NCI-H524 (cell line): ENCODE data around the gene SEMA3D.
A peak's percentile ranks its signal among the peaks of the same experiment; 100 is the strongest.

Source experiments
- DNase-seq, 2 experiments: peaks; one replicate each; lab custom pipeline; 2025; lab: John Stamatoyannopoulos, UW

The SEMA3D gene

DNA sequence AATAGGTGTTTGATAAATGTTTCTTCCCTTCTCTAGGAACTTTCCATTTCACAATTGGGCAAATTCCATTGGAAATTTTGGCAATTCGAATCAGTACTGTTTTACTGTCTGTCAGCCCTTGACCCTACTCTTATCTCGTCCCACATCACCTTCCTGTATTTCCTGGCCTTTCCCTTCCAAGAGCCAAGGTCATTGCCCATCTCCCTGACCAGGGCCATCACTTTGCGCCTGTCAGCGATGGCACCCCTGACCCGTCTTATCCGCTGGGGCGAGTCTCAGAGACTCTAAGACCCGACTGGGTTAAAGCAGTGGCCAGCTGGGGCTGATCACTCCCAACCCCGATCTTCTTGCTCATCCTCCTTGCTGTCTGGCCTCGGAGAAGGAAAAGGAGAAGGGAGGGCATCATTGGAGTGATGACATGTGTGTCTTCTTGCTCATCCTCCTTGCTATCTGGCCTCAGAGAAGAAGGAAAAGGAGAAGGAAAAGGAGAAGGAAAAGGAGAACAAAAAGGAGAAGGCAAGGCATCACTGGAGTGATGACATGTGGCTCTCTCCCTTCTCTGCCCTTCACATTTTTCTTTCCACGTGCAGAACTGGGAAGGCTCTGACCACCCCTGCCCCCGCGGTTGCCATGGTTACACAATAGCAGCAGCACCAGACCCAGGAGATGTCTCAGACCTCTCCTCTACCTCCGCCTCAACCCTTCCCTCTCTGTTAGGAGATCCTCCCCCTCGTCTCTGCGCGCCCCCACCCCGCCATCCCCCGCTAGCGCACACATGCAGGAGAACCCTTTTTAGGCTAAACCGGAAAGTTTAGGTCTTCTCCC lies 2.0 kb downstream of the SEMA3D start:
- DNase-seq: peak; percentile 63

DNA sequence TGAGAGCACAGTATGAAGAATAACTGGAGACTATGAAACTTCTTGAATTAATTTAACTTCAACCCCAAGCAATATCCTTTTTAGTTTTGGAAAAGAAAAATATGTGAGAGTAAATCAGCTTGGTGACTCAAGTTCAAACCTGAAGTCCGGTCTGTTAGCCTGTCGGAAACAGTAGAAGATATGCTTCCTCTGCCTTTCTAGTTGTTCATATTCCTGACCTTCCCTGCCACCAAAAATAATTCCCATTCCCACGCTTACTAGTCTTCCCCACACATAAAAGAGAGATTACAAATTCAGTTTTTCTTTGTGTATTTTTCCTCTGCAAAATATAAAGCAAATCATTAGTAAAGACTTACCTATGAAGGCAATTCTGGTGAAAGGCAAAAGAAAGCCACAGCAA lies 3.6 kb downstream of the SEMA3D start:
- no peak for DNase-seq

DNA sequence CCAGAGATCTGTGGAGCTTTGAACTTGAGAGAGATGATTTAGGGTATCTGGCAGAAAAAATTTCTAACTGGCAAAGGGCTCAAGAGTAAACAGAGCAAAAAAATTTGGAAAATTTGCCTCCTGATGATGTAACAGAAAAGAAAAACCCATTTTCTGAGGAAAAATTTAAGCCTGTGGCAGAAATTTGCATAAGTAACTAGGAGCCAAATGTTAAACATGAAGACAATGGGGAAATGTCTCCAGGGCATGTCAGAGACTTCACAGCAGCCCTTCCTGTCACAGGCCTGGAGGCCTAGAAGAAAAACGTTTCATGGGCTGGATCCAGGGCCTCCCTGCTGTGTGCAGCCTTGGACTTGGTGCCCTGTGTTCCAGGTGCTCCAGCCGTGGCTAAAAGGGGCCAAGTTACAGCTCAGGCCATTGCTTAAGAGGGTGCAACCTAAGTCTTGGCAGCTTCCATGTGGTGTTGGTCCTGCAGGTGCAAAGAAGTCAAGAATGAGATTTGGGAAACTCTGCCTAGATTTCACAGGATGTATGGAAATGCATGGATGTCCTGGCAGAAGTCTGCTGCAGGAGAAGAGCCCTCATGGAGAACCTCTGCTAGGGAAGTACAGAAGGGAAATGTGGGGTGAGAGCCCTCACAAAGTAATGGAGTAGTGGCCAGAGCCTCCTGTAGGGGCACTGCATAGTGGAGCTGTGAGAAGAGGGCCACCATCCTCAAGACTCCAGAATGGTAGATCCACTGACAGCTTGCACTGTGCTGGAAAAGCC lies 8.1 kb downstream of the SEMA3D start:
- no peak for DNase-seq

DNA sequence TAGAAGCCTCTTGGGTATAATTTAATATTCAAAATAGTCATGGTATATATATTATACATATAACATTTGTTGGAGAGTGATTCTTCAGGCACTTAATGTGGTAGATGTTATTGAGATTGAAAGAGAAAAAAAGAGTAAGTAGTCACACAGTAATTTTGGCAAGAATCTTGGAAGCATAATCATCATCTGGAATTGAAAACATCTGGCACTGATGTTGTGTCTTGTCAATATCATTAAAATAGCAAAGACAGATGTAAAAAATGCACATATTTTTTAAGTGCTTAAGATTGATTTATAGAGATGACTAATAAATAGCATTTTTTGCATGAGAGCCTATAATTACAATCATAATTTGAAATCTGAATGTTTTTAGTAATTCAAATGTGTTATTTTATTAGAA lies 9.5 kb downstream of the SEMA3D start:
- no peak for DNase-seq

DNA sequence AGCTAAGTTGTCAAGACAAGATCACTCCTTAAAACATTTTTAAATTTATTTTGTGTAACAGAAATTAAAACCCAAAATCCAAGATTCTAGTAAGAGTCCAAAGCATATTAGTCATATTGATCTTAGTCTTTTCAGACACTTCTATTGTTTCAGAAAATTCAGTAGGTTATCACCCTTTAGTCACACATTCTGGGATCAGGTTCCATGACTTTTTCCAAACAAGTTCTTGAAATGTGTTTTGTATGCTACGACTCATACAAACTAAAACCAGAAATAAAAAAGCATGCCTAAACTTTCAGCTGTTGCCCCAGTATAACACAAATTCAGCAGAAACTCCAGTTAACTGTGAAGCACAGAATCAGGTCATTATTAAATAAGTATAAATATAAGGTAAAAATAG lies 10.7 kb downstream of the SEMA3D start:
- no peak for DNase-seq

DNA sequence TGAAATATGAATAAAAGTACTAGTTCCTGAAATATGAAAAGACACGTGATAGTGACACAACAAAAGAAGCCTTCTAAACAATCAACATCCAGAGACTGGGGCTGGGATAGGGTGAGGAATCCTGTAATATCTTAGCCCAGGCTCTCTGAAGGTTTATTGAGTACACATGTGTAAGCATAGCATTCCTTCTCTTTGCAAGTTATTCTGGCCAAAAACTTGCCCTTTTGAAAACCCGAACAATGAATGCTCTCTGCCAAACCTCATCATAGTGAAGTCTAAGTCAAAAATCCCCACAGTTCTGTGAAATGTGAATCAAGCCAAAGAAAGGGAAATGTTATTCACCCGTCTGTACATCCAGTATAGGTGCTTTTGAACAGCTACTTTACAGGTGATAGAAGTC lies 11.6 kb downstream of the SEMA3D start:
- no peak for DNase-seq

DNA sequence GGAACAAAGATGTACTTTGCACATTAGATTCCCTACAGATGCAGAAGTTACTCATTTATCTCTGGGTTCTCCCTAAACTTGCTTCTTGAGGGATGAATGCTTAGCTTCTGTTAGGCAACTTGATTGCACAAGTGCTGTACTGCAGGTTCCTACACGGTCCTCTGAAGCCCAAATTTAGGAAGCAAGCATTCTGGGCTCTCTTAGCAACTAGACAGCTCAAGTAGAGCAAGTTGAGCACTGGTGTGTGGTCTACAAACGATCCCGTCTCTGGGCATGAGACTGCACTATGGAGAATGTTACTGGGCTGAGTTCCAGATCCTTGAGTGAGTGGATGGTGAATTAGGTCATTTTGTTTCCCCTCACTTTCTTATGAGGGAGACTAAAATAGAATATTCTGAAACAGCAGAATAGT lies 14.3 kb downstream of the SEMA3D start:
- DNase-seq: no peak

DNA sequence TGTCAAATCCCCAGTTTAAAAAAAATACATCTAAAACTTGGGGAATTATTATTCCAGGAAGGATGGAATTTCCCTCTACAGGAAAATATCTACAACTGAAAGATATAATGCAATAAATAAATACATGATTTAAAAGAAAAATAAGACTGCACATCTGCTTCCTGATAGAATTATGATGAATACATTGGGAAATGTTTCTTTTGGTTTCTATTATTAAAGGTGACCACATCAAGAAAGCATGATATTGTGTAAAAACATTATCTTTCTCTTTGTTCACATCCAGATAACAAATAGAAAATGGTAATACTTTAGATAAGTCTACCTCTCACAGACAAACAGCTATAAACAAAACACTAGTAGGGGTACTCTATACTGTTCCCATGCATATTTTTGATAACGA lies 19.2 kb downstream of the SEMA3D start:
- DNase-seq: no peak

DNA sequence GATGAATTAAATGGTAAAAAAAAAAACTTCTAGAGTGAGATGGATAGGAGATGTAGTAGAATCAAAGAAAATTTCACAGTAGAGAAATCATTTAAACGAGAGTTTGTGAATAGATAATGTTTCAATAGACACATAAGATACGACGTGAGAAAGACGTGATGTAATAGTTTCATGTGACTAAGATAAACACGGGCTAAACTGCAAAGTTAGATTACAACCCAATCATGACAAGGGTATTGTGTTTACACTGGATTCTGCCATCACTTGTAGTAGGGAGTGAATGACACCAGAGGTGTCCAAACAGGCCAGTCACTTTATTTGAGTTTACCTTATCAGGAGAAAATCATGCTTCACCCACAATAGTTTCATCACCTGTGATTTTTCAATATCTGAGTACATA lies 21.6 kb downstream of the SEMA3D start:
- DNase-seq: no peak

DNA sequence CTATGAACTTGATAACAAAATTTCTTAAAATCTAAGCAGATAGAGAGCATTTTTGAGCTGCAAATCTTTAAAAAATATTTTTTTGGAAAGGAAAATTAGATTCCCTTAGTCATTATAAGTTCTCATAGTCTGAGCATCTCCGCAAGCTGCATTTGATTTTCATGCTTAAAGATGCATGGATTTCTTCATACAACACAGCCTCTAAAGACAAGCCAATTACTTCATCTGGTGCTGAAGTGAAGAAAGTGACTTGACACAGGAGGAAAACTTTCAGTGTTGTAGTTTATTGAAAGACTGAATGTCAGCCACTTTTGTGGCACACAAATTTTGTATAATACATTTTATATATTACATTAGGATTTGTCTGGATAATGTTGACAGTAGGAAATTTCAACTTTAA lies 22.5 kb downstream of the SEMA3D start:
- DNase-seq: no peak

DNA sequence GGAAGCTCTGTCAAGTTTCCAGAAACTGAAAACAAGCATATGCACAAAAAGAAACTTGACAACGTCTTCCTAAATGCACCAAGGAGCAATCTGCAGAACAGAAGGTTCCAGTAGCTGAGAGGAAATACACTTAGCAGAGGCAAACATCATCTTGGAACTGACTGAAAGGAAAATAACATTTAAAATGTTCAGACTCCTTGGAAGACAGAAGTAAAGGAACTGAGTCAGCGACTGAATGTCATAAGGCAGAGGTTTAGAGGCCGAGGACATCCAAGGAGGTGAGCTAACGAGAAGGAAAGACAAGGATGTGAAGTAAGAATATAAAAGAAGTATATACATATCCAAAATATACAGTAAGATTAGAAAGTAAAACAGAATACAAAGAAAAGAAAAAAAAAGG lies 24.1 kb downstream of the SEMA3D start:
- no peak for DNase-seq

DNA sequence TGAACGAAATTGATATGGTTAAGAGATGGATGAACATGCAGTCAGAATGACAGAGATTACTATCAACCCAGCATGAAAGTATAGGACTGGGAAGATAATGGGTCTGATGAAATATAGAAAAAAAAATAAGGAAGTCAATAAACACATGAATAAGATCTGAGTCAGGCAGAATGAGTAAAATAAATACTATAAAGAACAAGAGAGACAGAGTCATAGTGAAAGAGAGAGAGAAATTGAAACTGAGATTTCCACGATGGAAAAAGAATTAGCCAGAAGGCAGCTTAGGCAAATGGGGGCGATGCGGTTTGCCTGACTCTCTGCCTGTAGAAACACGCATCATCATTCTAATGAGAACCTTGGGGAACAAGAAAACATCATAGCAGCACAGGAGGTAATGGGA lies 26.6 kb downstream of the SEMA3D start:
- DNase-seq: no peak

DNA sequence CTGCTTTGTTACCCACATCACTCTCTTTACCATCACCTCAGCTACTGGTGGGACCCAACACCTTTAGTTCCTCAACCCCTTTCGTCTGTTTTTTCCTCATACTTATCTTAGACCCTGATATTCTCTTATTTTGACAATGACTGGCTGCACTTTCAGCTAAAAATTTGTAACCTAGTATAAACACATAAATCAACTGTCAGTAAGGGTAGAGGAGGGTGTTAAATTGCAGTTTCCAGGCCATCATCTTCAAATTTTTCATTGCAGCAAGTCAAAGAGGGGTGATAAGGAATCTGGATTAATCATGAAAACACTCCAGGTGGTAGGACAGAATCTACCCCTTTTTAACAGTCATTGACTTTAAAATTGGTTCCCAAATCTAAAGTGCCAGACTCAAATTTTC lies 27.9 kb downstream of the SEMA3D start:
- DNase-seq: no peak

DNA sequence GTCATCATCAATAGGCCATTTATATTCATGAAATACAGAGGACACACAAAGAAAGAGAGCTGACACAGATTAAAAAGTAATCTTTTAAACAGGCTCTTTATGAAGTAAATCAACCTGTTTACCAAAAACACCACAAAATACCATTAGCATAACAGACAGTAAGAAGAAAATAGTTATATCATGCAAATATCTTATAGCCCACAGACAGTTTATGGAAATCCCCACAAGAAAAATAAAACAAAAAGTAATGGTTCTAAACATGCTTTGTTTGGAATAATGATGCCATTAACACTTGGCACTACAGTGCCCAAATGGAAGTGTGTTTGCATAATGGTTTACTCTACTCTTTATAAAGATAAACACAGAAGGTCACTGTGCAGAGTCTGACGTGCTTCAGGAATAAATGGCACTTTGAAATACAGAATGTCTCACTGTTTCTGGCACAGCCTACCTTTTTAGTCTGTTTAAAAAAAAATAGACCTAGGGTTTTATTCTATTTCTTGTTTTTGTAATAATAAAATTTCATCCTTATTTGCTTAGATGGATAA lies 30.1 kb downstream of the SEMA3D start:
- DNase-seq: no peak

DNA sequence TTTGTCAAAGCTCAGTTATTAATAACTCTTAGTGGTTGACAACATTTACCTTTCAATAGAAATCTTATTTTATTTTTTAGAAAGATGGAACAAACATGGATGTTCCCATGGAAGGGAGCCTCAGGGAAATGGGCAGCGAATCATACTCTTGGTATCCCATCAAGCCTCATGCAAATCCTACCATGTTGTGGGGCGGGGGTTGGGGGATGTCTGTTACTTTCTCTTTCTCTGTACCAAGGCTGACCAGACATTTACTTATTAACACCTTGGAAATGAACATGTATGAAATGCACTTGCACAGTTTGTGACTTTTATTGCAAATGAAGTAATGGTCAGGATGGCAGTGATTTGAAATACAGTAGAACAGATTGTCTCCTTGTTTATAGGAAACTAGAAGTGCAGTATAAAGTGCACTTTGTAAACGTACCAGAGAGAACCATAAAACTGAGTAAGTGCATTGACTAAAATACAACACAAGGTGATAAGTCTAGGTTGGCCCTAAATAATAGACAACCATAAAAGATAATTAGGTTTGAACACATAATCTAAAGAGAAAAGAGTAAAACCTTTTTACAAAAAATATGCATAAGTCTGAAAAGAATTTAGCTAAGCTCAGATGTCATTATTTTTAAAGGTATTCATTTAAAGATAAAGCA lies 32.4 kb downstream of the SEMA3D start:
- no peak for DNase-seq

DNA sequence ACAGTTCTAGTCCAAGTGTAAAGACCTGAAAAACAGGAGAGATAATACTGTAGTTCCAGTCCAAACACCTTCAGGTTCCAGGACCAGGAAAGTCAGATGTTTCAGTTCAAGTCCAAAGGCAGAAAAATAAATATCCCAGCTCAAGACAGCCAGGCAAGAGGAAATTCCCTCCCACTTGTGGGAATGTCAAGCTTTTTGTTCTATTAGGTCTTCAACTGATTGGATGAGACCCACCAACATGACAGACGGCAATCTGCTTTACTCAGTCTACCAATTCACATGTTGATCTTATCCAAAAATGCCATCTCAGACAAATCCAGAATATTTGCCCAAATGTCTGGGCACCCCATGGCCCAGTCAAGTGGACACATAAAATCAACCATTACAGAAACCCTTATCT lies 33.1 kb downstream of the SEMA3D start:
- no peak for DNase-seq

DNA sequence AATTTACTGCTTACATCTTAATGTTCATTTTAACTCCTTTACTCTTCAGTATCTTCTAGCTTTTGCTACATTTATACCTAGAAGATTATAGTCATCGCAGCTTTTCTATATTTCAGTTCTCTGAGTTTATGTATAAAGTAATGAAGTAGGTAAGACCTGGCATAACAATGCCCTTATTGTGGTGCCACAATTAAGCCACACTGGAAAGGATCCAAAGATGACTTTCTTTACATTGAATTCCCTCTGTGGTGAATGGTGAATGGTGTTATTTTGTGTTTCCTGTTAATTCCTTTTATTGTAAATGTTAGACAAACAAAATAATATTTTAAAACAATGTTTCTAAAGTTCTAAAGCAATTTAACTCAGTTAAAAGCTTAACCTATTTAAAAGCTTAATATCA lies 36.2 kb downstream of the SEMA3D start:
- no peak for DNase-seq

DNA sequence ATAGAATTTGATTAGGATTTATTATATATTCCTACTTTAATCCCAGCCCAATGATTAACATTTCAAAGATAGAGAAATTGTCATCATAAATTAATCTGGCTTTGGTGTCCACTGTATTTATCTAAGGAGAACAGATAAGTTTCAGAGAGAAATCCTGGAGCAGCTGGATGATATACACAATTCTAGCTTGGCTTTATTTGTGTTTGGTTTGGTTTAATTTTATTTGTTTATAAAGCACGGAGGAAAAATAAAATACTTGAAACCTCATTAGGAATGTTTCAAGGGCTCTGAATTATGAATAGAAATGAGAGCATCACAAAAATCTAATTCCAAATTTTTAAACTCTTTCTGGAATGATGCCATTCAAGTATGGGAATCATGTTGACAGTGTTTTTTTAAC lies 42.1 kb downstream of the SEMA3D start:
- DNase-seq: no peak

DNA sequence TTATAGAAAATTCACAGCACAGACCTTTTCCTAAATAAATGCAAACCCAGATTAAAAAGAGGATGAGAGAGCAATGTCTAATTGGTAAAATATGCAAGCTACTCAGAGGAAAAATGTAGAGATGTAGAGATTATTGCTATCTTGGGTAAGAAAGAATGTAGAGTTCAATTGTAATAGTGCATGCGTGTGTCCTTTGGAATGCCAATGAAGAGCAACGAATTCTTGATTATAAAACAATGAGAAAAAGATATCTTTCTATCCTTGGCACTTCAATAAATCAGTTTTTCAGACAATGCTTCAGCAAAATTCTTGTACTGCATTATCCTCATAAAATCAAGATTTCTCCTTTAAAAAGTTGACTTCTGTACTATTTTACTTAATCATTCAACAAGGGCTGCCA lies 50.9 kb downstream of the SEMA3D start:
- no peak for DNase-seq

DNA sequence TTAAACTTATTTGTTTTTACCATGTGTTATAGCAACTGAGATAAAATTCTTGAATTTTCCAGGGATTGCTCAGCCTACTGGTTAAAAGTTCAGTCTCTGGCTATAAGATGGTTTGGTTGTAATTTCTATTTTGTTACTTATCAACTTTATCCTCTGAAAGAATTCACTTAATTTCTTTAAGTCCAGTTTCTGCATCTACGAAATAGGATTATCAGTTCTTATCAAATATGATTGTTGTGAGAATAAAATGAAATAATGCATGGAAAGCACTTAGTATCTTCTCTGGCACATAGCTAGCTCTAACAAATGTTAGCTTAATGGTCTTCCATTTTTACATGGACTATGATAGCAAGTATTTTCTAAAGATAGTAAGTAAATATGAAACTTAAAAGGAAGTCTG lies 53.3 kb downstream of the SEMA3D start:
- DNase-seq: no peak

DNA sequence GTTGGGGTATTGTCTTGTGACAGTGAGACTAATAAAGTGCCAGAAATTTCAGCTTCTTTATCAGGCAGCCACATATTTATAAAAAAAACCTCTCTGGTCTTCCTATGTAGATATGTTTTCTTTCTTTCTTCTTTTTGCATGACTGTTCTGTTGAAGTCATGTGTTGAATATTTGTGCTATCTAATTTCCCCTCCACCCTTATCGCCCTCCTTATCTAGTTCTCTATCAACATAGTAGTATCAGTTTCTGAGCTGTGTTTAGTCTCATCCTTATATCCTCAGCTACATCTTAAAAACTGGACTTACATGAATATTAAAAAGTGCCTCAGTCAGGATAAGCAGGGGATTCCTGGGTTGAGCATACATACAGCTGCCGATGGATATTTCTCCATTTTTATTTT lies 53.9 kb downstream of the SEMA3D start:
- no peak for DNase-seq

DNA sequence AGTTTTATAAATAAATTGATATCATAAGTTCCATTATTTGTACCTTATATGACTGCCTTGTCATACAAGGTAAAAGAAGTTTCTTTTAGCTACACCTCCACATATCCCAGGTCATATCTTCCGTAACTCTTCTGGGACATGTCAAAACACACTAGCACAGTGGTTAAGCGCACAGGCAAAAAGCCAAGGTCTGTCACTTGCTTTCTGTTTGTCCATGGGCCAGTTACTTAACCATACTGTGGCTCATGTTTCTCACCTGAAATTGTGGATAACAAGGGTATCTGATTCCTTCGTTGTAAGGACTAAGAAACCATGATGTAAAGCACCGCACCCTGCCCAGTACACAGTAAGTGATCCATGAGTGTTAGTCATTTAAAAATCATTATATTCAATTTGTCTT lies 56.2 kb downstream of the SEMA3D start:
- no peak for DNase-seq

DNA sequence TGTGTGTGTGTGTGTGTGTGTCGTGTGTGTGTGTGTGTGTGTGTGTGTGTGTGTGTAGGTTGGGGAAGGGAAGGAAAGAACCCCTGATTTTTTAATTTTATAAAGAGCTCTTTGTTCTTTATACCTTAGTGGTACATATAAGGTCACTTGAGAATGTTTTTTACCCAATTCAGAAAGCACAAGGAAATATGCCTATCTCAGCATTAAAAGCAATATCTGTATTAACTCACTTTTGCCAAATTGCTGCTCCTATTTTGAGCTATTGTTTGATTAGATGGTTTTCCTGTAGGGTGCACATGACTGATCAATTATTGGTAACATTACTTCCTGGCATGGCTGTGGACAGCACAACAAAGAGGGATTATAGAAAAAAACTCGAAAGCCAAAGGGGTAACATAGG lies 60.5 kb downstream of the SEMA3D start:
- DNase-seq: no peak
